GM23248 (cell line): ENCODE data around the gene GNB3.

Source experiments
- EZH2 ChIP-seq: fragments of 200-600 bp; sonication (generic); IDR thresholded peaks from 2 replicates; pipeline ENCODE4 v1.6.1; 2018; ENCODE audit warnings: antibody characterized with exemption, mild to moderate bottlenecking; ENCODE audit not compliant: insufficient read depth, poor library complexity, severe bottlenecking
- EZH2phosphoT487 ChIP-seq: fragments of 200-600 bp; sonication (generic); IDR thresholded peaks from 2 replicates; pipeline ENCODE4 v1.6.1; 2018; ENCODE audit warnings: antibody characterized with exemption, moderate library complexity, mild to moderate bottlenecking, low read depth; ENCODE audit not compliant: insufficient read depth

DNA sequence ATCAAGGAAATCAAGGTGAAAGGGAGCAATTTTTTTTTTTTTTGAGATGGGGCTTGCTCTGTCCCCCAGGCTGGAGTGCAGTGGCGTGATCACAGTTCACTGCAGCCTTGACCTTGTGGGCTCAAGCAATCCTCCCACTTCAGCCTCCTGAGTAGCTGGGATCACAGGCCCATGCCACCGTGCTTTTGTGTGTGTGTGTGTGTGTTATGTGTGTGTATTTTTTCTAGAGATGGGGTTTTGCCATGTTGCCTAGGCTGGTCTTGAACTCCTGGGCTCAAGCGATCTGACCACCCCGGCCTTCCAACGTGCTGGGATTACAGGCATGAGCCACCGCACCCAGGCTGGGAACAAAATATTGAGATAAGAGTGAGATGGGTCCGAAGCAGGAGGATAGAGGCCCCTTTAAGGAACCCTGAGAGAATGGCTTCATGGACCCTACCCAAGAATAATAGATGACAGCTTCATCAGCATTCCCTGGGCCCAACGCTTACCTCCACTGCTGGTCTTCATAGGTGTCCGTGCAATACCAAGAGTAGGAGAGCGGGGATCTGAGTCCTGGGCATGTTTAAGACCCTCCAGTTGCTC lies 9.3 kb downstream of the GNB3 start:
- TF ChIP-seq EZH2phosphoT487 (no peak), EZH2 (no peak)
